HG02642 (cell line): ENCODE results near the gene DRAXIN.

Source experiments
- ATAC-seq: cut with Tn5 transposase; IDR thresholded peaks from one replicate; pipeline ENCODE4 v1.9.1; 2021; ENCODE audit warnings: mild to moderate bottlenecking; ENCODE audit not compliant: unreplicated experiment, poor library complexity

Gene DRAXIN

DNA sequence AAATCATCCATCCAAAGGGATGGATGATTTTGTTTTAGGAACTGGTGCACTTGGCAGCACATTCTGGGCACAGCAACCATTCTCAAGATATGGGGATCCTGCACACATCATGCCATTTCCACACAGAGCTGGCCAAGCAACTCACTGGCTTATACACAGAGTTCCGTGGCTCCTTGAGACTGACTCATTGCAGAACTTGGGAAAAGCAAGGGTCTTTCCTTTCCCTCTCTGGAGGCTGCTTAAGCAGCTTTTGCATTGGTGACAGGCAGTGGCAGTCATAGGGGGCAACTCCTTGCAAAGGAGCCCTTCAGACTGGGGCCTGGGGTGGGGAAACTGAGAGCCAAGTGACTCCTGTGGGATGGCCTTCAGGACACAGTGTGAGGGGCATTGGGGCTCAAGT, 8.7 kb upstream of the DRAXIN start:
- no peak for ATAC-seq

DNA sequence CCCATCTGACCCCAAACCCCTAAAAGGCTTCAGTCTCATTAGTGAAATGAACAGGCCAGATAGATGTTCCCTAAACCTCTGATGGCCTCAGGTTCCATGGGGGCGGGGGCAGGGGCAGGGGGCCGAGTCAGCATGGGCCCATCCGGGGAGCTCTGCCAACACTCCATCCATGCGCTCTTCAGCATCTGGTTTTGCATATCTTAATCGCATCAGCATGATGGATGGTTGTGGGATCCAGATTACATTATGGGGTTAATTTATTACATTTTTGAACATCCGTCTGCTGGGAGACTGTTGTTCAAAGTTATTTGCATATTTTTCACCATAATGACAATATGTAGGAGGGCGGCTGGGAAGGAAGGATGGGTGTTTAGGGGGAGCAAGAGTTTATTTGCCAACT, 7.4 kb upstream of the DRAXIN start:
- no peak for ATAC-seq

DNA sequence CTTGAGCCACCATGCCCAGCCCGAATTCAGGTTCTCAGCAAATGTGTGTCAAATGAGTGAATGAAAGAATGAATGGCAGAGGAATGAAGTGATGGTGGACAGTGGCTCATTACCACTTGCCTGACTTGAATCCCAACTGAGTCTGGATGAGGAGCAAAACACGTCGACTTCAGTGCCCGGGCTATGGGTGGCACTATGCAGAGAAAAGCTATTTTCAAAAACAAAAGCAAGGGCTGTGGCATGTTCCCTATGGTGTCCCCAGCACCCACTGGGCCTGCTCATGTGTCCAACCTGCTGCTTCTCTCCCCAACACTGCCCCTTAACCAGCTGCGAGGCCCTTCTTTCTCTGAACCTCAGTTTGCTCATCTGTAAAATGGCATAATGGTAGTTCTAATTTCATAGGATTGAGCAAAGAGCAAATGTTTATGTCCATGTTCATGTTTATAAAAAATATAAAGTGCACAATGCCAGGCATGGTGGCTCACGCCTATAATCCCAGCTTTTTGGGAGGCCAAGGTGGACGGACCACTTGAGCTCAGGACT, 6.2 kb upstream of the DRAXIN start:
- ATAC-seq, result no peak

DNA sequence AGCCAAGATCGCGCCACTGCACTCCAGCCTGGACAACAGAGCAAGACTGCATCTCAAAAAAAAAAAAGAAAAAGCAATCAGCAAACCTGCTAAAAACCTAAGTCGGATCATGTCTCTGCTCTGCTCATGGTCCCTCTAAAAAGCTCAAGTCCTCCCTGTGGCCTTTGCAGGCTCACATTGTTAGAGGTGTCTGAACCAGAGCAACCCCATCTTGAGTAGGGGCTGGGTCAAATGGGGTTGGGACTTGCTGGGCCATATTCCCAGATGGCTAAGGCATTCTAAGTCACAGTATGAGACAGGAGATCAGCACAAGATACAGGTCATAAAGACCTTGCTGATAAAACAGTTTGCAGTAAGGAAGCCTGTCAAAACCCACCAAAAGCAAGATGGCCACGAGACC, 3.0 kb upstream of the DRAXIN start:
- no peak for ATAC-seq

DNA sequence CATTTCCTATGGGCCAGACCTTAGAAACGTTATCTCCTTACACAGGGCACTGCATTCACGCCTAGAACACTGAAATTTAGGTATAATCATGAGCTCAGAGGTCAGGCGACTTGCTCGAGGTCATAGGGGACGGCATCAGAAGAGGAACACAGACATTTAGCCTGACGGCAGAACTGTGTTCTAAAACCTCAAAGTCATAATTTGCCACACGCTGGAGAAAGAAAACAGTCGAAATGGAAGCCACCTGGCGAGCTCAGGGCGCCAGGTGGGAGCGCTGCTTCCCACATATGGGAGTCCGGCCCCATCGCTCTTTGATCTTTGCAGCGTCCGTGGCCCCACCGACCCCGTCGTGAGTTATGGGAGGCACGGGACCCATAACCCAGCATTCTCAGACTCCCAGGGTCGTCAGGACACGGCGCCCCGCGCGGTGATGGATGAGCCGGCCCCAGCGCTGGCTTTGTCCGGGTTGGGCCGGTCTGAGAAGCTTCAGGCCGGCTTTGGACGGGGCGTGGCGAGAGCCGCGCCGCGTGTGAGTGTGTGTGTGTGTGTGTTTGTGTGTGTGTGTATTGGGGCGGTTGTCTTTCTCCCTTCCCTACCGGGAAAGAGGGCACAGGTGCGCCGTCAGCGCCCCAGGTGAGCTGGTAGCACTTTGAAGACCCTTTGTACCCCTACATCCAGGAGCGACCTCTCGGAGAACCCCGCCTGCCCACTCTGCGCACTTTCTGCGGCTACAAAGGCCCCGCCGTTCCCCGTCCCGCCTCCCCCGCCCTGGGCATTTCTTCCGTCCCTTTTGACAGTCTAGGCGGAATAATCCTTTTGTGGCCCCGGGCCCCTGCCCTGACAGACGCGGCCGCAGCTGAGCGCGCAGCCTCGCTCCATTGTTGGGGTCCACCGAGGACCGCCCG, 861 bp upstream of the DRAXIN start:
- ATAC-seq, result no peak

DNA sequence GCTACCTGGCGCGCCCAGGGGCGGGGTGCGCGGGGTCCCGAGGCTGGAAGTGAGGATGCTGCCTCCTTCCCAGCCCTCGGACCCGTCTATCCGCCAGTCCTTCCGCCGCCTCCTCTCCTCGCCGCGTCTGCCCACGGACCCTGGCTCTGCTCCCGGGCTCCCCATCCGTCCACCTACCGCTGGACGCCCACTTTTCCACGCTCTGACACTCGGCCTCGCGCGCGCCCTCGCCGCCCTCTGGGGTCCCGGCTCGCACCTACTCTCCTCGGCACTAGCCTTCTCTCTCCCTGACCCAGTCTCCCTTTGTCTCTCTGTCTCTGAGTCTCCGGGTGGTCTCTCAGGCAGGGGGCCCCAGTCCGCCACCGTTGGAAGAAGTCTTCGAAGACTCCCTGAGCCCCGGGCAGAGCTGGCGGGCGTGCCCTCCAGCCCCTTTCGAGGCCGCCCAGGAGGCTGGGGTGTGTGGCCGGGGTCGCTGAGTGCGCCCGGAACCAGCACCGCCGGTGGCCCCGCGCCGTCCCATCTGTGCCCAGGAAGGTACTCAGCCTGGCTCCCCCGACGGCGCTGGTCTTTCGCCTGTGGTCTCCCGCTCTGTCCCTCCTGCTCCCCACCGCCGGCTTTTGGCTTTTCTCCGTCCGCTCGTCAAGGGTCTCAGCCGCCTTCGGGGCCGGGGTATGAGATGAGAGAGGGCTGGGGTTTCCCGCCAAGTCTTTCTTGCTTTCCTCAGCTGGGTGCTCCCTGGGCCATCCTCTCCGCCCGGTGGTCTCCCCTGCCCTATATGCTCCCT, 610 bp downstream of the DRAXIN start:
- ATAC-seq, result no peak

DNA sequence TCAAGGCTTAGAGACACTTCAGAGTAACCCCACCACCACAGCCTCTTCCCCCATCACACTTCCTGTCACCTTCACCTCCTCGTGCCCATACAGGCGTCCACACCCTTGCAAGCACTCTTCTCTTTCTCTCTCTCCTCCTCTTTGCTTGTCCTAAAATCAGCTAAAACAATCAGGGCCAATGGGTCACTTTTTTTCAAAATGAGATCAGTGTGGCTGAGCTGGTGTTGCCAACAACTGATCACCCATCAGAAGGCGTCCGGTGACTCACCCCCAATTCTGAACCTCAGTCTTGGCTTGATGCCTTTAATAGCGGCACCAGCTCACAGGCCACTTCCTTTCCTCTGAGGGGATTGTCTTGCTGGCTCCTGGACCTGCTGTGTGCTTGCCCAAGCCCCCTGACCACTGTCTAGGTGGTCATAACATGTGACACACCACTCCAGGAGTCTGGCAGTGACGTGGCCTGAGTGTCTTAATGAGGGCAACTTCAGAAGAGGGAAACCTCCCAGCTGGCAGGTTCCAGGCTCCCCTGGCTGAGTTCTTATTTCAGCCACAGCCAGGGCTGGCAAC, 1.6 kb downstream of the DRAXIN start:
- no peak for ATAC-seq

DNA sequence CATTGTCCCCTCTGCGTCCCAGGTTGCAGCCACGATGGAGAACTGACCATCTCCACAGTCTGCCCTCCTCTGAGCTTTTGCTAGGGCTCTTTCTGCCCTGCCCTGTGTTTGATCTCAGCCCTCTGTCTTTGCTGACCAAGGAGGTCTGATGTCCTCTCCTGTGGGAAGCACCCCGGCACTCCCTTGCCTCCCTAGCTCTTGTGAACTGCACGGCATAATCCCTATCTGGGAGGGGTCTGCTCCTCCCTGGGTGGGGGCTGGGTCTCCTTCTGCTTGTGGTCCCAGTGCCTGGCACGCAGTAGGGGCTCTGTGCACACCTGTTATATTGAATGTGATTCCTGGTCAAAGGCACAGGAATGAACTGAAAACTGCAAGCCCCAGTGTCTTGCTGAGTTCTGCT, 2.4 kb downstream of the DRAXIN start:
- no peak for ATAC-seq

DNA sequence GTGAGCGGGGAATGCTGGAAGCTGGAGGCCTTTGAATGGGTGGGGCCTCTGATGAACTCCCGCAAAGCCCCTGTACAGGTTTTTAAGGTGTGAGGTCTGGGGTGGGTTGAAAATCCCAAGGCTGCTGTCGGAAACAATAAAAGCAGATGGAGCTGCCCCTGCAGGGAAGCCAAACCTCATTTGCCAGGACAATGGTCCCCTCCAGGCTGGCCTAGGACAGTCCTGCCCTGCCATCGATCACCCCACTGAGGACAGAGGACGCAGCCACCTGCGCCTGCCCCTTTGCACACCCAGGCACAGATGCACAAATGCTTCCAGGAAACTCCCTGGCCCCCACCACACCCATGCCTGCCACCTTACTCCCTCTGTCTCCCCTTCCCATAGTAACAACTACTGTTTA, 4.4 kb downstream of the DRAXIN start:
- no peak for ATAC-seq

DNA sequence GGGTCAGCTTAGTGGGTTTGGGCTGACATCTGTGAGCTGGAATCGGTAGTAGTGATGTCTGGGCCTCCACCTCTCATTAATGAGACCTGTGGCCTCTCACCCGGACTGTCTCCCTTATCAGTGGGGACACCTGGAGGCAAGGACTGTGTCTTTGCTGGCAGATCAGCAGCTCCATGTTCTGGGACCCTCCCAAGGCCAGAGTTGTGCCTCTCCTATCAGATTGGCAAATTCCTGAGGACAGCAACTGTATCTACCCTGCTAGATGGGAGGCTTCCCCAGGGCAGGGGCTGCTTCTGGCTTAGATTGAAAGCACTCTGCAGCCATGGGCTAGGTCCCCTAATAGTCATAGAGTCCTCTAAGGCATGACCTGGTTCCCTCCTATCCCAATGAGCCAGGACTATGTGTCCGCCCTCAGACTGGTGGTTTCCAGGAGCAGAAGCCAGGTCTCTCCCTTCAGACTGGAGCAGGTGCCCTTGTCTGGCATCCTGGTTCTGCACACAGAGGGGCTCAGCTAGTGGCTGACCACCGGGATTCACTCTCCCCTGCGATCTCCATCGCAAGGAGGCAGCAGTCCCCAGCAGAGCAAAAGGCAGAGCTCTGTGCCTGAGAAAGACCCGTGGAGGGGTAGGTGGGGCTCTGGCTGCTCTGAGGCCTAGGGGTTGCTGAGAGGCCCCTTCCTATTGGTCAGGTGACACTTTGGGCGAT, 5.8 kb downstream of the DRAXIN start:
- ATAC-seq, result no peak

DNA sequence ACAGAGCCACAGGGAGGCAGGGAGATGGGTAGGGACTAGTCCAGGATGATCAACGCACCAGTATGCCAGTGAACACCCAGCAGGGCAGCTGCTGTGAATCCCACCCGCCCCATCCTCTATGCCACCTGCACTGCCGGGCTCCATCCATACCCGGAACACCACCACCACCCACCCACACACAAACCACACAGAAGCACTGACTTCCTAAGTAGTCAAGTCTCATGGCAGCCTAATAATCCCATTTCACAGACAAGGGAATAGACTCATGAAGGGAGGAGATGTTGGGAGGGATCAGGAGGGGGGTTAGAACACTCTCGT, 6.3 kb downstream of the DRAXIN start:
- no peak for ATAC-seq

DNA sequence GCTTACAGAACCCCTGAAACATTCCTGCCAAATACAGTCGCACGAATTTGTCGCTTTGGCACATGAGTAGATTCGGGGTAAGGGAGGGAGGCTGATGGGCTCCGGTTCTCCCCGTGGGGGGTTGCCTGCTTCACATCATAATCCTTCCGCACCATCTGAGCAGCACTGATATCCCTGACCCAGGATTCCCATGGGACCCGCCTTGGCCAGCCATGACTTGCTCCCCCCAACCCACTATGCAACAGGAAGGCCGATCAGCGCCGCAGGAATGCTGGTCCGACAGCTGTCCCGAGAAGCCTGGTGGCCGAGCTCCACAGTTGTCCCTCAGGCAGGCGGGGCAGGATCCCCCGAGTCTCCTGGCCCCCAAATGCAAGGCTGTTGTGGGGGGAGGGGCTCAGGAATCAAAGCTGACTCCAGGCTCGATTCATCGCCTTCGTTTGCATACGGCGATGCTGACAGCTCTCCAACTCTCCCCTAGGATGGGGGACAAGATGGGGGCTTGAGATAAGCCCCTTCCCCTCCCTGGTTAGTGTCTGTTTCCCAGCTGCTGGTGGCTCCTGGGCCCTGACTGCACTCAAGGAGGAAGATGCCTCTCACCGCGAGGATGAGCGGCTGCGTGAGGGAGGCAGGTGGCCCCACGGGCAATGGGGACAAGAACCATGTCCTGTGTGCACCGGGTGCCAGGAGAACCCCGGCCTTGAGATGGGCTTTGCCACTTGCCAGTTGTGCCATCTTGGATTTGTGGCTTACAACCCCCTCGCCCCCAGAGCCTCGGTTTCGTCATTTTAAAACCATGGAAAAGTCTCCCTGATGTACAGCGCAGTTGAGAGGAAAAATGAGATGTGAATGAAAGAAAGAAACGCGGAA, 9.3 kb downstream of the DRAXIN start:
- no peak for ATAC-seq

DNA sequence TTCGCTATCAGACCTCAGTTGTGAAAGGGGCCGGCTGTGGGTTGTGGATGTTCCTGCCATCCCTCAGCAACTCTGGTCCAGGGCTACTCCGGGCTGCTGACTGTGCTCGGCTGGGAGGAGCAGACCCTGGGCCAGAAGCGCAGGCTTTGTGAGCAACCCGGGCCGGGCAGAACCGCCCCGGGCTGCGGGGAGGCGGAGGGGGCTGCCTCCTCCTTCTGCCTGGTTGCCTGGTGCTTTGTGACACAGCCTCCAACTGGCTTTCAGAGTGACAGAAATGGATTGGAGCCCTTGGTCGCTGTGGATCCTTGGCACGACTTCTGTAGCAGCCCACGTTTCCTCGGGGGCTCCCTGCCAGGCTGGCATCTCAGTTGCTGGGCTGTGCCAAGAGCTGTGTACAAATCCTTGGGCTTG, 10.0 kb downstream of the DRAXIN start:
- no peak for ATAC-seq

DNA sequence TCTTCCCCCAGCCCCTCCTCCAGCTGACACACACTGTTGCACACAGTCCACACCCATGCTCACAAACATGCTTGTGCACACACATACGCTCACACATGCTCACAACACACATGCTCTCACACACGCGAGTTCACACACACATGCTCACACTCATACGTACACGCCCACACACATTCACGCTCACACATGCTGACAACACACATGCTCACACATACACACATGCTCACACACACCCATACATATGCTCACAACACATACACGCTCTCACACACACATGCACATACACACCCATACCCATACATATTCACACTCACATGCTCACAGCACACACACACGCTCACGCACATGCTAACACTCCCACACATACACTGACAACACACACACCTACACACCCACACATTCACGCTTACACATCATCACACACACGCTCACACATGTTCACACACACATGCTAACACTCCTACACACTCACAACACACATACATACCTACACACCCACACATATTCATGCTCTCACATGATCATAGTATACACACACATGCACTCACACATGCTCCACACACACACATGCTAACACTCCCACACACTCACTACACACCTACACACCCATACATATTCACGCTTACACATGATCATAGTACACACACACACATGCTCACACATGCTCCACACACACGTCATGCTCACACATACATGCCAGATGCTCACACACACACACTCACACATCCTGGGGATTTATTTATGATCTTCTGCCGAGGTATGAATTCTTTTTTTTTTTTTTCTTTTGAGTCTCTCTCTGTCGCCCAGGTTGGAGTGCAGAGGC, 10.7 kb downstream of the DRAXIN start:
- no peak for ATAC-seq

DNA sequence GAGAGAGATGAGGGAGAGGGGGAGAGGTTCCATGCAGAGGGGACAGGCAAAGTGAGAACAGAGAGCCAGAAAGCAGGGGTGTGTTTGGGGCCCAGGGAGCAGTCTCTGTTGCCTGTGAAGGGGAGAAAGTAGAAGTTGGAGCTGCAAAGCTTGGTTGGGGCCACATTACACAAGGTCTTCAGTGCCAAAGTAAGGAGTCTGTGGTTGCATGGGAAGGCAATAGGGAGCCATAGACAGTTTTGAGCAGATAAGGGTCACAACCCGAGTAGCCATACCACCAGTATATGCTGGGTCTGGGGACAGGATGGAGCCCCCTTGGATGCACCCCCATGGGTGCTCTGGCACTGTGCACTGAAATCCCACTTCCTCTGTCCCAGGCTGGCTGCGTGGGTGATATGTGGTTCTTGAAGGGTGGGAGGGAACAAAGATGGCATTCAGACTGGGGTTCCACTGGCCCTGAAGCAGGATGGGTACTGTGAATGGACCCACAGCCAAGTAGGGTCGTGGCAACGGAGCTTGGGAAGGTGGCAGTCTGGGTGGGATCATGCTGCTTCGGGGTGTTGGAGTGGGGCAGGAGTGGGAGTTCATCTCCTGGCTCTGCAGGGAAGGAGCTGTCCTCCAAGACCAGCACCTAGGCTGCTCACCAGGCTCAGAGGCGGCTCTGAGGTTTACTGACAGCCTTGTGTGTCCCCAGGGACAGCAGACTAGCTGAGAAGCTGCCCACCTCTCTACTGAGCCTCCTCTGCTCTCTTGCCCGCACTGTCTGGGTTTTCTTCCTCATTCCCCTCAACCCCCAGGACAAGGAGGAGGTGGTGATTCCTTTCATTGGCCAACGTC, 12.1 kb downstream of the DRAXIN start:
- no peak for ATAC-seq

DNA sequence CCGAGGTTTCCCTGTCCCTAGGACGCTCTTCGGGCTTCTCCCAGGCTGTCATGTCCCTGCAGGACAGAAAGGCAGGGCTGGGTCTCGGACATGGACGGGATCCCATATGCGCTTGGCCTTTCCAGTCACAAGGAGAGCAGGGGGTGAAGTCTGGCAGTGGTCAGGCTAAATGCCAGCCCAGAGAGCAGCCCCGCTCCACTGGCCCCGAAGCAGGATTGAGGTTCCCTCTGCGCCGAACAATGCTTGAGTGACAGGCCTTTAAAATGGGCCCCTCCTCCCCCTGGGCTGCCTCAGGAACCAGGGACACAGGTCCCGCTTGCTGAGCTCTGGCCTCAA, 12.7 kb downstream of the DRAXIN start:
- no peak for ATAC-seq

DNA sequence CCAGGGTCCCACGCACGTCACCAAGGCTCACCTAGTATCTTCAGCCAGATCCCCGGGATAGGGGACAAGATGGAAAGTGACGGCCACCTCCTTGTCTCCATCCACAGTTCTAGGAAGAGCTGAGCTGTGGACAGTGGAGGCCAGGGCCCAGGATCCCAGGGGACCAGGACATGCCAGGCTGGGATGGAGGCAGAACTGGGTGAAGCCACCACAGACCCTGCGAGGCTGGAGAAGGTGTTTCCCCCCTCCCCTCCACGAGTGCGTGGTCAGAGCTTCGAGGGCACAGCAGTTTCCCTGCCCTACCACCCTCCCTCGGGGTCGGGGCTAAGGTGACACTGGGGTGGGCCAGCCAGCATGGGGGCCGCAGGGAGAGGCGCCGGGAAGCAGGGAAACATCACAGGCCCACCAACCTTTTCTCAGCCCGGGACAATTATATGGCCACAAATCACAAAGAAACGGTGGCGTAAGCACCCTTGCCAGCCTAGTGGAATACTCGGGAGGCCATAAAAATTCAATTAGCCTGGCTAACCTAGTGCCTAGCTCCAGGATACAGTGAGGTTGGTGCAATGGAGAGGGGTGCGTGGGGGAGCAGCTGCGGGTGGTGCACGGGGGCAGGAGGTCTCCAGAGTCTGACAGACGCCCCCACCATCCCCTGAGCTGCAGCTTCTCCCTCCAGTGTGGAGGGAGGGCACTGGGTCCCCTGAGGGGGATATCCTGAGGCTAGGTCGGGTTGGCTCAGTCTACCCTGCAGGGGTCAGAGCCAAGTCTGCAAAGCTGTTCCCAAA, 13.4 kb downstream of the DRAXIN start:
- no peak for ATAC-seq
